RWPE1 (cell line): ENCODE measurements around the gene HMGN4.

ENCODE experiments used
- CTCF ChIA-PET: fragments of 350-600 bp; sonication (Branson Sonifier 250); formaldehyde crosslinking; extraction: SDS; loops from one replicate; lab custom pipeline; 2021; lab: Yijun Ruan, JAX
- POLR2A ChIA-PET: fragments of 400-600 bp; formaldehyde crosslinking; extraction: SDS; loops from one replicate; lab custom pipeline; 2020; ENCODE audit warnings: antibody characterized with exemption; ENCODE audit not compliant: low non-redundant PET; lab: Yijun Ruan, JAX
- DNase-seq: peaks from one replicate; pipeline ENCODE4 v3.0.0; 2012; ENCODE audit warnings: low spot score
- H3K27ac ChIP-seq: fragments of 450-650 bp; 2 replicates; pipeline ENCODE4 v1.5.1; 2017
- CTCF ChIP-seq: fragments of 450-650 bp; conservative IDR thresholded peaks from 2 replicates; pipeline ENCODE4 v1.5.1; 2017; ENCODE audit warnings: low read depth, mild to moderate bottlenecking

The HMGN4 gene

GRCh38 chr6:26537846-26538571, at the start of gene HMGN4:
TSS of gene HMGN4 (plus strand) at chr6:26538366. CDS start at chr6:26545207, 6,841 bp downstream.
- POLR2A ChIA-PET: no interaction called here
- no peak for TF ChIP-seq CTCF
- DNase-seq: peak; percentile 88
- peak within 1 kb of the TSS; percentile 96 for H3K27ac ChIP-seq
- CTCF ChIA-PET: interaction anchor here (0.5 to 1.0 kb wide), 4 partner anchors 27 to 478 kb away, joined by 3 to 4 read pairs (median 4); no protein-coding TSS in a partner anchor

GRCh38 chr6:26489996-26490964, 47.9 kb upstream of the HMGN4 start:
- ChIA-PET POLR2A (no interaction called here), CTCF (interaction anchor here (0.5 to 0.7 kb wide), 2 partner anchors 33 to 148 kb away, joined by 3 read pairs; no protein-coding TSS in a partner anchor)
- no peak for TF ChIP-seq CTCF
- DNase-seq: no peak
- no peak overlapping the region for H3K27ac ChIP-seq

- DNase-seq: no peak
- no peak for TF ChIP-seq CTCF
- no peak overlapping the region for H3K27ac ChIP-seq
- ChIA-PET POLR2A (no interaction called here), CTCF (no interaction called here)
Observed at GRCh38 chr6:26491604-26492003, 46.6 kb upstream of the HMGN4 start.

GRCh38 chr6:26493258-26493657, 44.9 kb upstream of the HMGN4 start:
- ChIA-PET POLR2A (no interaction called here), CTCF (no interaction called here)
- DNase-seq: no peak
- no peak for TF ChIP-seq CTCF
- H3K27ac ChIP-seq: no peak overlapping the region

GRCh38 chr6:26494117-26494516, 44.0 kb upstream of the HMGN4 start:
- POLR2A ChIA-PET: no interaction called here
- CTCF ChIA-PET: no interaction called here
- DNase-seq: no peak
- TF ChIP-seq CTCF: no peak
- no peak overlapping the region for H3K27ac ChIP-seq

- CTCF ChIA-PET: interaction anchor here (0.6 kb wide), 1 partner anchor 154 kb away, joined by 3 read pairs; no protein-coding TSS in a partner anchor
- DNase-seq: no peak
- no peak overlapping the region for H3K27ac ChIP-seq
- POLR2A ChIA-PET: interaction anchor here (0.6 kb wide), 1 partner anchor 1344 kb away, joined by 4 read pairs; no protein-coding TSS in a partner anchor
- TF ChIP-seq CTCF: no peak
Observed at GRCh38 chr6:26495281-26495680, 42.9 kb upstream of the HMGN4 start.
